Measurements from ENCODE around the gene SND1.

GRCh38 chr7:128078309-128078708 lies 426.3 kb downstream of the SND1 start:
- no peak for TF ChIP-seq EZH2 (IDR thresholded peaks at IDR 0.05; ENCODE audit: borderline replicate concordance, insufficient read depth, low read depth, low read length, poor library complexity, severe bottlenecking)
- no peak for TF ChIP-seq CTCF (IDR thresholded peaks at IDR 0.05)

All from B cell (primary cell).